ENCODE measurements around the gene HOXB4.

Gene HOXB4

GRCh38 chr17:48577946-48578615 lies at the start of gene HOXB4:
Gene HOXB4, minus strand, starts transcription at chr17:48578350. Its CDS starts 31 bp downstream, at chr17:48578319.
- Histone ChIP-seq H3K36me3 (ENCODE audit: control insufficient read depth, low read depth, low read length) (no peaks in the 10 kb centered on the region), H3K9ac (ENCODE audit: low read length) (no peak within 1 kb of the TSS), H3K27ac (ENCODE audit: low read length) (no peak within 1 kb of the TSS), H3K27me3 (ENCODE audit: control insufficient read depth, insufficient read depth, low read length) (peaks cover 100% of the 10 kb centered on the region), H3K4me3 (ENCODE audit: low read length) (peak within 1 kb of the TSS; percentile 30), H3K4me1 (ENCODE audit: control insufficient read depth, low read depth, low read length) (no peaks in the 10 kb centered on the region), H3K9me3 (ENCODE audit: control insufficient read depth, low read depth, low read length) (no peaks in the 10 kb centered on the region)

GRCh38 chr17:48627118-48627597 lies 49.0 kb upstream of the HOXB4 start:
- no peak overlapping the region for H3K27ac ChIP-seq (ENCODE audit: low read length)
- H3K9ac ChIP-seq (ENCODE audit: low read length) = no peak overlapping the region
- H3K27me3 ChIP-seq (ENCODE audit: control insufficient read depth, insufficient read depth, low read length) = peaks cover 100% of the 10 kb centered on the region
- H3K4me1 ChIP-seq (ENCODE audit: control insufficient read depth, low read depth, low read length) = no peaks in the 10 kb centered on the region
- H3K36me3 ChIP-seq (ENCODE audit: control insufficient read depth, low read depth, low read length) = no peaks in the 10 kb centered on the region
- no peak overlapping the region for H3K4me3 ChIP-seq (ENCODE audit: low read length)
- H3K9me3 ChIP-seq (ENCODE audit: control insufficient read depth, low read depth, low read length) = no peaks in the 10 kb centered on the region

- Histone ChIP-seq H3K9me3 (ENCODE audit: control insufficient read depth, low read depth, low read length) (no peaks in the 10 kb centered on the region), H3K4me1 (ENCODE audit: control insufficient read depth, low read depth, low read length) (no peaks in the 10 kb centered on the region), H3K27me3 (ENCODE audit: control insufficient read depth, insufficient read depth, low read length) (peaks cover 100% of the 10 kb centered on the region), H3K4me3 (ENCODE audit: low read length) (peak within 1 kb of the TSS; percentile 16), H3K27ac (ENCODE audit: low read length) (no peak within 1 kb of the TSS), H3K36me3 (ENCODE audit: control insufficient read depth, low read depth, low read length) (no peaks in the 10 kb centered on the region), H3K9ac (ENCODE audit: low read length) (no peak within 1 kb of the TSS)
These were observed 48.3 kb upstream of the HOXB4 start, which contains the start of gene HOXB9 for GRCh38 chr17:48626245-48627117. Gene HOXB9, minus strand, starts transcription at chr17:48626358. Its CDS starts 89 bp downstream, at chr17:48626269.

- Histone ChIP-seq H3K4me1 (ENCODE audit: control insufficient read depth, low read depth, low read length) (no peaks in the 10 kb centered on the region), H3K9me3 (ENCODE audit: control insufficient read depth, low read depth, low read length) (no peaks in the 10 kb centered on the region), H3K9ac (ENCODE audit: low read length) (no peak overlapping the region), H3K36me3 (ENCODE audit: control insufficient read depth, low read depth, low read length) (no peaks in the 10 kb centered on the region), H3K4me3 (ENCODE audit: low read length) (peak overlapping the region; percentile 16), H3K27me3 (ENCODE audit: control insufficient read depth, insufficient read depth, low read length) (peaks cover 100% of the 10 kb centered on the region), H3K27ac (ENCODE audit: low read length) (no peak overlapping the region)
These were observed 47.5 kb upstream of the HOXB4 start for GRCh38 chr17:48625495-48626244.

- H3K9me3 ChIP-seq (ENCODE audit: control insufficient read depth, low read depth, low read length) = no peaks in the 10 kb centered on the region
- H3K4me3 ChIP-seq (ENCODE audit: low read length) = peak overlapping the region; percentile 16
- H3K9ac ChIP-seq (ENCODE audit: low read length) = no peak overlapping the region
- H3K36me3 ChIP-seq (ENCODE audit: control insufficient read depth, low read depth, low read length) = no peaks in the 10 kb centered on the region
- H3K27me3 ChIP-seq (ENCODE audit: control insufficient read depth, insufficient read depth, low read length) = peaks cover 100% of the 10 kb centered on the region
- no peaks in the 10 kb centered on the region for H3K4me1 ChIP-seq (ENCODE audit: control insufficient read depth, low read depth, low read length)
- no peak overlapping the region for H3K27ac ChIP-seq (ENCODE audit: low read length)
These were observed 46.7 kb upstream of the HOXB4 start for GRCh38 chr17:48624544-48625494.

- Histone ChIP-seq H3K9me3 (ENCODE audit: control insufficient read depth, low read depth, low read length) (no peaks in the 10 kb centered on the region), H3K27ac (ENCODE audit: low read length) (no peak overlapping the region), H3K9ac (ENCODE audit: low read length) (no peak overlapping the region), H3K4me1 (ENCODE audit: control insufficient read depth, low read depth, low read length) (no peaks in the 10 kb centered on the region), H3K4me3 (ENCODE audit: low read length) (no peak overlapping the region), H3K36me3 (ENCODE audit: control insufficient read depth, low read depth, low read length) (no peaks in the 10 kb centered on the region), H3K27me3 (ENCODE audit: control insufficient read depth, insufficient read depth, low read length) (peaks cover 100% of the 10 kb centered on the region)
These were observed 46.0 kb upstream of the HOXB4 start for GRCh38 chr17:48624118-48624517.

- Histone ChIP-seq H3K9me3 (ENCODE audit: control insufficient read depth, low read depth, low read length) (no peaks in the 10 kb centered on the region), H3K36me3 (ENCODE audit: control insufficient read depth, low read depth, low read length) (no peaks in the 10 kb centered on the region), H3K27ac (ENCODE audit: low read length) (no peak overlapping the region), H3K4me3 (ENCODE audit: low read length) (no peak overlapping the region), H3K4me1 (ENCODE audit: control insufficient read depth, low read depth, low read length) (no peaks in the 10 kb centered on the region), H3K27me3 (ENCODE audit: control insufficient read depth, insufficient read depth, low read length) (peaks cover 100% of the 10 kb centered on the region), H3K9ac (ENCODE audit: low read length) (no peak overlapping the region)
These were observed 45.4 kb upstream of the HOXB4 start for GRCh38 chr17:48623583-48623982.

- no peaks in the 10 kb centered on the region for H3K9me3 ChIP-seq (ENCODE audit: control insufficient read depth, low read depth, low read length)
These were observed 44.7 kb upstream of the HOXB4 start for GRCh38 chr17:48622857-48623256.

GRCh38 chr17:48621410-48622392 lies 43.6 kb upstream of the HOXB4 start:
- Histone ChIP-seq H3K4me1 (ENCODE audit: control insufficient read depth, low read depth, low read length) (no peaks in the 10 kb centered on the region), H3K27me3 (ENCODE audit: control insufficient read depth, insufficient read depth, low read length) (peaks cover 100% of the 10 kb centered on the region), H3K9ac (ENCODE audit: low read length) (no peak overlapping the region), H3K36me3 (ENCODE audit: control insufficient read depth, low read depth, low read length) (no peaks in the 10 kb centered on the region), H3K4me3 (ENCODE audit: low read length) (no peak overlapping the region), H3K9me3 (ENCODE audit: control insufficient read depth, low read depth, low read length) (no peaks in the 10 kb centered on the region), H3K27ac (ENCODE audit: low read length) (no peak overlapping the region)

More at GRCh38 chr17:48622857-48623256, 44.7 kb upstream of the HOXB4 start:
- Histone ChIP-seq H3K36me3 (ENCODE audit: control insufficient read depth, low read depth, low read length) (no peaks in the 10 kb centered on the region), H3K27me3 (ENCODE audit: control insufficient read depth, insufficient read depth, low read length) (peaks cover 100% of the 10 kb centered on the region), H3K4me1 (ENCODE audit: control insufficient read depth, low read depth, low read length) (no peaks in the 10 kb centered on the region), H3K27ac (ENCODE audit: low read length) (no peak overlapping the region), H3K4me3 (ENCODE audit: low read length) (no peak overlapping the region), H3K9ac (ENCODE audit: low read length) (no peak overlapping the region)
